Motor neuron (in vitro differentiated cells): ENCODE data around the gene MAP3K15. TPM values are rescaled to one million over a fixed set of nuclear protein-coding genes. Genes with fewer than 3 reads are reported as not detected.

Source experiments
- ATAC-seq, 8 experiments: fragments of 200-7000 bp; cut with Tn5 transposase; replicated peaks in 6 of 8; 2 replicates each; pipeline ENCODE4 v1.8.0; 2021; ENCODE audit warnings: mild to moderate bottlenecking in 8 of 8, moderate library complexity in 8 of 8
- H3K27ac ChIP-seq, 2 donors: fragments of 250-450 bp; sonication (Bioruptor Pico); 2 replicates each; pipeline ENCODE4 v1.9.0; 2021; ENCODE audit warnings: antibody characterized with exemption in 2 of 2, mild to moderate bottlenecking in 2 of 2, moderate library complexity in 1 of 2
- H3K4me1 ChIP-seq, 2 donors: fragments of 250-450 bp; sonication (Bioruptor Pico); replicated peaks in 1 of 2; 2 replicates each; pipeline ENCODE4 v1.6.1; 2021; ENCODE audit warnings: antibody characterized with exemption in 2 of 2, mild to moderate bottlenecking in 2 of 2, moderate library complexity in 1 of 2
- H3K4me3 ChIP-seq, 5 donors: fragments of 250-450 bp; sonication (Bioruptor Pico); 2 replicates each; pipeline ENCODE4 v1.9.0; 2021; ENCODE audit warnings: antibody characterized with exemption in 5 of 5, mild to moderate bottlenecking in 5 of 5, moderate library complexity in 4 of 5
- WGBS, 10 experiments: fragments of 450-650 bp; shearing (Covaris generic); methylation state at CpG; one replicate each; pipeline ENCODE4 v1.0.0; 2022; 5-methylcytosine and 5-hydroxymethylcytosine counted together
- in situ Hi-C, 9 experiments: fragments of 400-800 bp; cut with MboI; loops; one replicate each; pipeline ENCODE4 v1.15.0; 2021; ENCODE audit warnings: low sequenced_read_pairs in 9 of 9, low pct_unique_long_range_greater_than_20kb in 2 of 9; ENCODE audit not compliant: unreplicated experiment in 9 of 9
- total RNA-seq, 8 experiments: library from RNA; unstranded; fragments of 300-600 nt; gene quantifications; 2 replicates each; pipeline versions ENCODE4 v1.2.3 to v1.2.4, GENCODE V29; 2022

The MAP3K15 gene, protein sequence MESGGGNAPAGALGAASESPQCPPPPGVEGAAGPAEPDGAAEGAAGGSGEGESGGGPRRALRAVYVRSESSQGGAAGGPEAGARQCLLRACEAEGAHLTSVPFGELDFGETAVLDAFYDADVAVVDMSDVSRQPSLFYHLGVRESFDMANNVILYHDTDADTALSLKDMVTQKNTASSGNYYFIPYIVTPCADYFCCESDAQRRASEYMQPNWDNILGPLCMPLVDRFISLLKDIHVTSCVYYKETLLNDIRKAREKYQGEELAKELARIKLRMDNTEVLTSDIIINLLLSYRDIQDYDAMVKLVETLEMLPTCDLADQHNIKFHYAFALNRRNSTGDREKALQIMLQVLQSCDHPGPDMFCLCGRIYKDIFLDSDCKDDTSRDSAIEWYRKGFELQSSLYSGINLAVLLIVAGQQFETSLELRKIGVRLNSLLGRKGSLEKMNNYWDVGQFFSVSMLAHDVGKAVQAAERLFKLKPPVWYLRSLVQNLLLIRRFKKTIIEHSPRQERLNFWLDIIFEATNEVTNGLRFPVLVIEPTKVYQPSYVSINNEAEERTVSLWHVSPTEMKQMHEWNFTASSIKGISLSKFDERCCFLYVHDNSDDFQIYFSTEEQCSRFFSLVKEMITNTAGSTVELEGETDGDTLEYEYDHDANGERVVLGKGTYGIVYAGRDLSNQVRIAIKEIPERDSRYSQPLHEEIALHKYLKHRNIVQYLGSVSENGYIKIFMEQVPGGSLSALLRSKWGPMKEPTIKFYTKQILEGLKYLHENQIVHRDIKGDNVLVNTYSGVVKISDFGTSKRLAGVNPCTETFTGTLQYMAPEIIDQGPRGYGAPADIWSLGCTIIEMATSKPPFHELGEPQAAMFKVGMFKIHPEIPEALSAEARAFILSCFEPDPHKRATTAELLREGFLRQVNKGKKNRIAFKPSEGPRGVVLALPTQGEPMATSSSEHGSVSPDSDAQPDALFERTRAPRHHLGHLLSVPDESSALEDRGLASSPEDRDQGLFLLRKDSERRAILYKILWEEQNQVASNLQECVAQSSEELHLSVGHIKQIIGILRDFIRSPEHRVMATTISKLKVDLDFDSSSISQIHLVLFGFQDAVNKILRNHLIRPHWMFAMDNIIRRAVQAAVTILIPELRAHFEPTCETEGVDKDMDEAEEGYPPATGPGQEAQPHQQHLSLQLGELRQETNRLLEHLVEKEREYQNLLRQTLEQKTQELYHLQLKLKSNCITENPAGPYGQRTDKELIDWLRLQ (N-terminal part only)
- under 1 TPM in 7 of 8 experiments, not detected in 1; 0.14 to 0.81 (median 0.43) TPM for total RNA-seq

DNA sequence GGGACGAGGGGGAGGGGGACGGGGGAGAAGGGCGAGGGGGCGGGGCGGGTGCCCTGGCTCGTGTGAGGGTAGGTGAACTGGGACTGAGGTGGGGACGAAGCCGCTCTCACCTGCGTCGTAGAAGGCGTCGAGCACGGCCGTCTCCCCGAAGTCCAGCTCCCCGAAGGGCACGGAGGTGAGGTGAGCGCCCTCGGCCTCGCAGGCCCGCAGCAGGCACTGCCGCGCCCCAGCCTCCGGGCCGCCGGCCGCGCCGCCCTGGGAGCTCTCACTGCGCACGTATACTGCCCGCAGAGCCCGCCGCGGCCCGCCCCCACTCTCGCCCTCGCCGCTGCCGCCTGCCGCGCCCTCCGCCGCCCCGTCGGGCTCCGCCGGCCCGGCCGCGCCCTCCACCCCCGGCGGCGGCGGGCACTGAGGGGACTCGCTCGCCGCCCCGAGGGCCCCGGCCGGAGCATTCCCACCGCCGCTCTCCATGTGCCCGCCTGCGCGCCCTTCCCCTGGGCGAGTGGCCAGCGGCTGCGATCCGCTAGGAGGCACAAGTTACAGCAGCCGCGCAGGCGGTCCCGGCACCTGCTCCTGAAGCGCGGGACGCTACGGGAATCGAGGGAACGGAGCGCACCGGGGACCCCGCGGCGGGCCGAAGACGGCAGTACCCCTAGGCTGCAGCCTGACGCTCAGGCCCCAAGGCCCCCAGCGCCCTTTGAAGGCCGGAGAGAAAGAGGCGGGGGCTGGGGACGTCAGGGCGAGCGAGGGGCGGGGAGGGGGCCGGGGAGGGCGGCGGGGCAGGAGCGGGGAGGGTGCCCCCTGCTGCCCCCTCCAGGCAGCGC lies at the start of gene MAP3K15:
MAP3K15 (minus strand) TSS at position 718 of the 824 bp plus-strand sequence; CDS start at position 471, 247 bp downstream.
- in situ Hi-C loops = loop anchor here in 2 of 9 experiments (25.0 kb wide), 1 partner anchor 128 kb away; no protein-coding TSS in a partner anchor
- H3K4me1 ChIP-seq = peaks cover 0 to 3% of the 10 kb centered on the region in 2 donors
- peak; percentile 61 to 90 (median 74) for ATAC-seq
- H3K27ac ChIP-seq = no peak within 1 kb of the TSS
- H3K4me3 ChIP-seq = peak within 1 kb of the TSS; percentile 31 to 44 (median 40)
- whole genome bisulfite sequencing, 10 experiments = no CpG with 5 or more reads among the region's 100 CpGs

DNA sequence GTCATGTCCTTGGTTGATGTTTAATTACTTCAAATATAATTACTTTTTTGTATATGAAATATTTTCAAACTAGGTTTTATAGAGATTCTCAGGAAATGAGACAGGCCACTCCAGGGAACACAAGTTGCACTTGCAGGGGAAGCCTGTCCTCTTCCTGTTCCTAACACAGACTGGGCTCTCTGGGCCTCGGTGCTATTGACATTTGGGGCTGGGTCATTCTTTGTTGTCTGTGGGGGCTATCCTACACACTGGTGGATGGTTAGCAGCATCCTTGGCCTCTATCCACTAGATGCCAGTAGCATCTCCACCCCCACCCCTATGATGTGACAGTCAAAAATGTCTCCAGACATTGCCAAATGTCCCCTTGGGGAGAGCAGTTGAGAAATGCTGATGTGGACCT lies 49.3 kb upstream of the MAP3K15 start:
- H3K27ac ChIP-seq = no peak overlapping the region
- in situ Hi-C loops = no loop called here
- peaks cover 13 to 14% of the 10 kb centered on the region in 2 donors for H3K4me1 ChIP-seq
- WGBS, 10 experiments = 71% methylated on average over 1 of the region's 1 CpG; no CpG with 5 or more reads in 9 of the 10 experiments
- no peak for ATAC-seq
- H3K4me3 ChIP-seq = no peak overlapping the region

DNA sequence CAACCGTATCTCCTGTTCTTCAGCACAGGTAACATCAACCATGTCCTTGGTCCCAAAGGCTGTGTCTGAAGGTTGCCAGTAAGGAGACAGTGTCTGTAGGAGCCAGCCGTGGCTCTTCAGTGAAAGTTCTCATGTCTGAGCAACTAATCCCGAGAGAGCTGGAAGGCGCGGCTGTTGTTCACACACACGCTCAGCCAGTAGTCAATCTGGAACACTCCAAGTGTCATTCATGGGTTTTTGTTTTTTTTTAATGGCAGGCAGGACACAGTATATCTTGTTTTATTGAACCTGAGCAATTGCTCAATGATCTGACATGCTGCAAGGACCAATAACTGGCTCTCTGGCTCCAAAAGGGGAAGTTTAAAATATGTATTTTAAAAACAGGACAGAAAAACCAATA lies 48.4 kb upstream of the MAP3K15 start:
- H3K27ac ChIP-seq = no peak overlapping the region
- in situ Hi-C loops = no loop called here
- no peak for ATAC-seq
- 74 to 95% (median 80%) methylated on average over 1 to 6 of the region's 6 CpGs; no CpG with 5 or more reads in 7 of the 10 experiments for WGBS, 10 experiments
- no peak overlapping the region for H3K4me3 ChIP-seq
- H3K4me1 ChIP-seq = peaks cover 13 to 14% of the 10 kb centered on the region in 2 donors

DNA sequence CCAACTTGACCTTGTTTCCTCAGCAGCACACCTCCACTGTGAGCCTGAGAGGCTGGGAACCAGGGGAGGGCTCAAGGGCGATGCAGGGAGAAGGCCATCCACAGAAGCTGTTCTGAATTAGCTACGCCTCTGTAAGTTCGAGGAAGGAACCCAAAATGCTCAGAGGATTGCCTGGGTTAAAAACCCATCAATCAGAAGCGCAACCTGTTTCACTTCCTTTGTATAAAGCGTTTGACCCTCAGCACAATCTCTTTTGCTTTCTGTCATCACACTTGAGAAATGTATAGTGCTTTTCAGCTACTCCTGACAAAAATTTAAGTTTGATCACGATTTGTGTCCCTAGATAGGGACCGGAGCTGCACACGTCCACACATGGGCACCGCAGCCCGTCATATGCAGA lies 48.0 kb upstream of the MAP3K15 start:
- Histone ChIP-seq H3K4me1 (peaks cover 13 to 14% of the 10 kb centered on the region in 2 donors), H3K27ac (no peak overlapping the region), H3K4me3 (no peak overlapping the region)
- ATAC-seq = no peak
- in situ Hi-C loops = no loop called here
- 50% methylated on average over 6 of the region's 10 CpGs; no CpG with 5 or more reads in 9 of the 10 experiments for WGBS, 10 experiments

DNA sequence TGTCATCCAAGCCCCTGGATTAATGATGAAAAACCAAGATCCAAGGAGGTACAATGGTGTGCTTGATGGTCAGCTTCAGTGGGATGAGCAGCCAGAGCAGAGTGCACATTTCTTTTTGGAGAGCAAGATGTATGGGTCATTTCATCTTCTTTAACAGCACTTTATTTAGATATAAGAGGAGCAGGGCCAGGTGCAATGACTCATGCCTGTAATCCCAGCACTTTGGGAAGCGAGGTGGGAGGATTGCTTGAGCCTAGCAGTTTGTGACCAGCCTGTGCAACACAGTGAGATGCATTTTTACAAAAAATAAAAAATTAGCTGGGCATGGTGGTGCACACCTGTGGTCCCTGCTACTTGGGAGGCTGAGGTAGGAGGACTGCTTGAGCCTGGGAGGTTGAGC lies 45.3 kb upstream of the MAP3K15 start:
- no peak for ATAC-seq
- in situ Hi-C loops = no loop called here
- Histone ChIP-seq H3K4me3 (no peak overlapping the region), H3K4me1 (no peaks in the 10 kb centered on the region), H3K27ac (no peak overlapping the region)
- WGBS, 10 experiments = 100% methylated on average over 1 of the region's 1 CpG; no CpG with 5 or more reads in 9 of the 10 experiments

DNA sequence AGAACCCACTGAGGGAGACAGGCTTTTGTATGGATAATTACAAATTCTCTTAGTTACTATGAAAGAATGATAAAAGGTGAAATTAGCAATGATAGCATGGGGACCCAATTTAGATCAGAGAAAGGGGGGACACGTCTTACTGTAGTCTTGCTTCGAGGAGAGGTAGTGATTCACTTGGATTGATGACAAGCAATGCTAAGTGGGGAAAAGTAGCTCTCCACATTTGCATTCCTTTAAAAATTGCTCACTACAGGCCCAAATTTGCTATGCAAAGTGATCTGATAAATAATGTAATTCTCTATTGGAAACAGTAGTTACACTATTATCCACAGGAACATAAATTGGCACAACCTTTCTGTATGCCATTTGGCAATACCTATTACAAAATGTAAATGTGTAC lies 42.5 kb upstream of the MAP3K15 start:
- in situ Hi-C loops = no loop called here
- H3K4me3 ChIP-seq = no peak overlapping the region
- no peaks in the 10 kb centered on the region for H3K4me1 ChIP-seq
- WGBS, 10 experiments = 0 to 100% methylated on average over 1 to 2 of the region's 2 CpGs; no CpG with 5 or more reads in 8 of the 10 experiments
- peak in 2 of 8 experiments; percentile 55 to 83 for ATAC-seq
- H3K27ac ChIP-seq = no peak overlapping the region

DNA sequence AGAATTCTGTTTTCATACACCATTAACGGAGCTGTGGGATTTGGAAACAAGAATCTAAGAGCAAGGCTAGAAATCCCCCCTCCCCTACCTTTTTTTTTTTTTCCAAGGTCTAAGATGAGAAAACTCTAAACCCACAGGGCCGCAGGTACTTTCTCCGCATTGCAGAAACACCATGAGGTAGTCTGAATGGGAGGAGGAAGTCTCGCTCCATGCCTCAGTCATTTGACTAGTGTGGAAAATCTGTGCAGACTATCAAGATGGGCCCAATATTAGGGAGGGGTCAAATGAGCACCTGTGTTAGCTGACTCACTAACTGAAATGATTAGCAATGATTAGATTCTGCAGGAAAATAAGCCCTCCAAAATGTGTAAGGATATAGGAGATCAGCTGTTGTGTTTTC lies 40.9 kb upstream of the MAP3K15 start:
- in situ Hi-C loops = no loop called here
- Histone ChIP-seq H3K4me3 (no peak overlapping the region), H3K4me1 (no peaks in the 10 kb centered on the region), H3K27ac (no peak overlapping the region)
- no peak for ATAC-seq
- 57 to 100% (median 90%) methylated on average over 1 to 4 of the region's 4 CpGs; no CpG with 5 or more reads in 3 of the 10 experiments for WGBS, 10 experiments

DNA sequence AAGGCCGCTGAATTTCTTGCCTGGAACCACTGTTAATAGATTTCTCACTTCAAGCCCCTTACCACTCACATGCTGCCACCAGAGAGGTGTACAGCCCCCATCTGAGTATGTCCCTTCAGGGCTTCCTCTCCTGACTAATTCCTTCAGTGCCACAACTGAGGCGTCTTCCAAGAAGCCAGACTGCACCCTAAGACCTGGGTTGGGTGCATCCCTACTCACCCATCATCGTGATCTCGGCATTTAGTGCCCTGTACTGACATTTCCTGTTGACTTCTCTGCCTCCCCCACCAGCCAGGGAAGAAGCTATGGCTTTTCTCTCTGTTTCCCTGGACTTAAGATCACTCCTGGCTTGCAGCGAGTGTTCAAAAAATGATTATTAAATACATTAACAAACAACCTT lies 40.4 kb upstream of the MAP3K15 start:
- in situ Hi-C loops = no loop called here
- 50 to 100% (median 100%) methylated on average over 1 of the region's 5 CpGs; no CpG with 5 or more reads in 7 of the 10 experiments for WGBS, 10 experiments

DNA sequence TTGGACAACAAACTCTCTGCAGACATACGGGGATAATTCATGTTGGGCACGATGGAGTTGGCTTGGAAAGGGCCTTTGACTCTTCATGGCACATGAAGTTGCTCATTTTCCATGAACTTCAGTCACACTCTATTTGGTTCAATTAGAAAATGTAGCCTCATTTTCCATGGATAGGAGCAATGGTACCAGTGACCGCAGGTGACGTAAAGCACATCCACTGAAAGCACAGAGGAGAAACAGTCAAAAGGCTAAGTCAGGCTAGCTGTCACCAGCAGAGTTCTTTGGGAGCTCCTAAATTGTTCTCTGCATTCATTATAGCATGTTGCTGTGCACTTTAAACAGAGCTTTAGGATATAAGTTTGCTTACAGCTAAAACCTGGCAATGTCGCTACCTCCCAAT lies 39.9 kb upstream of the MAP3K15 start:
- no peak for ATAC-seq

More for the DNA sequence above, 40.4 kb upstream of the MAP3K15 start:
- no peak for ATAC-seq
- Histone ChIP-seq H3K27ac (no peak overlapping the region), H3K4me3 (no peak overlapping the region), H3K4me1 (no peaks in the 10 kb centered on the region)

DNA sequence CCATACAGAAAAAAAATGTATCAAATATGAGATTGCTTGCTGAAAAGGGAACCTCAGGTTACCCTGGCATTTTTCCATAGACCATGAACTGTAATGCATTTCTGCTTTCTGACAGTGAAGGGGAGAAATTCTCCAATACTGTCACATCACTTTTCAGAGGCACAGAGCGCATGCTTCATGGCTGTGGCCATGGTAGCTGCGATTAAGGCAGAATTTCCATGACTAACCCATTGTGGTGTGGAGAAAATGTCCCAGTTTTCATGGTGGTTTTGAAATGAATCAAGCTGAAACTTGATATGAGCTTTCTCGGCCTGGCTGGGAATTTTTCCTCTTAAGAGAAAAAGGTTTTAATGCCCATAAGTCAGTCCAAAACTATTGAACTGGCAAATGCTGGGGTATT lies 39.5 kb upstream of the MAP3K15 start:
- Histone ChIP-seq H3K4me3 (no peak overlapping the region), H3K27ac (no peak overlapping the region), H3K4me1 (no peaks in the 10 kb centered on the region)
- ATAC-seq = no peak
- in situ Hi-C loops = no loop called here
- 50 to 55% methylated on average over 1 to 3 of the region's 3 CpGs; no CpG with 5 or more reads in 8 of the 10 experiments for WGBS, 10 experiments

More for the DNA sequence above, 39.9 kb upstream of the MAP3K15 start:
- Histone ChIP-seq H3K27ac (no peak overlapping the region), H3K4me1 (no peaks in the 10 kb centered on the region), H3K4me3 (no peak overlapping the region)
- WGBS, 10 experiments = 72 to 80% methylated on average over 2 to 4 of the region's 5 CpGs; no CpG with 5 or more reads in 8 of the 10 experiments
- in situ Hi-C loops = no loop called here

DNA sequence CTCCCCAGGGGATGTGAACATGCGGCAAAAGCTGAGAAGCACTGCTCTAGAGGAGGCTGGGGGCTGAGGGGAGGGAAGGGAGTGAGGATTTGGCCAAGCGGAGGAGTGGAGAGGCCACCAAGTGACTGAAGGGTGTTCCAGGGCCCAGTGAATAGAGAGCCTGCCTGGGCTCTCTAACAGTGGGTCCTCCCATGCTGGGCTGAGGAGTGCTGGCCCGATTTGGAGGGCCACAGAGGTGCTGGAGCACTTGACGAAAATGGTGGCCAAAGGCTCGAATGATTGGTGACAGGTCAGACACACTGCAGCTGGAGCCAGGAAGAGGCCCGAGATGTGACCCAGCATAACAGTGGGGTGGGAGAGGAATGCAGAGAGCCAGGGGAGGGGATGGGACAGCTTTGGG lies 37.5 kb upstream of the MAP3K15 start:
- Histone ChIP-seq H3K27ac (no peak overlapping the region), H3K4me3 (no peak overlapping the region), H3K4me1 (no peaks in the 10 kb centered on the region)
- no CpG with 5 or more reads among the region's 6 CpGs for WGBS, 10 experiments
- in situ Hi-C loops = no loop called here
- no peak for ATAC-seq

DNA sequence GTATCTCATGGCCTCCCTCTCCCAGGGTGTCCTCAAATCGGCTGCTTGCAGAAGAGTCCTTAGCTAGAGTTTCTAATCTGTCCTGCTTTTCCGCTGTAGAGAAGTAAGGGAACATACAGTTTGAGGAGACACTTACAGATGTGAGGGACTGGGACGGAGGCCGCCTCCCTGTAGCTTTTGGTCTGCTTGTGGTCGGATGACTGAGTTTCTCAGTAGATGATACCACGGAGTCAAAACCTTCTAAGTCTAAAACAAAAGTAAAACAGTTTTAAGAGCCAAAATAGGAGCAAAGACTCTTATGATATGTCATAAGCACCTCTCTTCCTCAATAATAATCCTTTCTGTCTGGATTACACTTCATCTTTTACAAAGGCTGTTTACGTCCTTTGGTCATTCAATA lies 34.5 kb upstream of the MAP3K15 start:
- WGBS, 10 experiments = 59 to 100% (median 92%) methylated on average over 2 to 7 of the region's 7 CpGs; no CpG with 5 or more reads in 3 of the 10 experiments
- H3K4me3 ChIP-seq = no peak overlapping the region
- H3K27ac ChIP-seq = no peak overlapping the region
- no peak for ATAC-seq
- in situ Hi-C loops = loop anchor here in 2 of 9 experiments (25.0 kb wide), 2 partner anchors 163 to 337 kb away; partner anchors contain the start of gene SH3KBP1 (in 1 of the 2)
- no peaks in the 10 kb centered on the region for H3K4me1 ChIP-seq
